Sigmoid colon (tissue), 7 donors: Measurements from ENCODE around the gene PDCD4. TPM values are rescaled to one million over a fixed set of nuclear protein-coding genes. Genes with fewer than 3 reads are reported as not detected.

ENCODE experiments used
- DNase-seq: peaks from one replicate; pipeline ENCODE4 v3.0.0-alpha.2; 2019
- H3K27ac ChIP-seq, 4 donors: fragments of 200-600 bp; sonication (generic); one replicate each; pipeline ENCODE4 v1.5.1; 2016 to 2019; ENCODE audit warnings: mild to moderate bottlenecking in 1 of 4
- H3K27me3 ChIP-seq, 3 donors: fragments of 200-600 bp; sonication (generic); one replicate each; pipeline ENCODE4 v1.5.1; 2019; ENCODE audit warnings: mild to moderate bottlenecking in 1 of 3
- H3K36me3 ChIP-seq, 4 donors: fragments of 200-600 bp; sonication (generic); one replicate each; pipeline ENCODE4 v1.5.1; 2016 to 2019
- H3K4me1 ChIP-seq, 4 donors: fragments of 200-600 bp; sonication (generic); one replicate each; pipeline ENCODE4 v1.5.1; 2017 to 2019
- H3K4me3 ChIP-seq, 4 donors: fragments of 200-600 bp; sonication (generic); one replicate each; pipeline ENCODE4 v1.5.1; 2017 to 2019; ENCODE audit warnings: mild to moderate bottlenecking in 2 of 4, moderate library complexity in 1 of 4
- H3K9me3 ChIP-seq, 4 donors: fragments of 200-600 bp in 3 of 4; sonication (generic) in 3 of 4; one replicate each; pipeline versions ENCODE4 v1.5.1 to v1.6.1; 2013 to 2019
- CTCF ChIP-seq, 4 experiments: fragments of 450-650 bp in 3 of 4; fragments of 200-600 bp in 1 of 4; IDR thresholded peaks; one replicate each; pipeline ENCODE4 v1.5.1; 2016 to 2019; ENCODE audit warnings: antibody characterized with exemption in 4 of 4, mild to moderate bottlenecking in 3 of 4, moderate library complexity in 2 of 4
- EP300 ChIP-seq, 4 donors: sonication (generic); formaldehyde crosslinking; IDR thresholded peaks; one replicate each; pipeline ENCODE4 v1.6.1; 2017; ENCODE audit warnings: antibody characterized with exemption in 4 of 4
- POLR2A ChIP-seq, 2 donors: fragments of 450-650 bp; IDR thresholded peaks; one replicate each; pipeline ENCODE4 v1.6.1; 2016; ENCODE audit warnings: antibody characterized with exemption in 2 of 2, mild to moderate bottlenecking in 2 of 2, moderate library complexity in 2 of 2
- POLR2AphosphoS5 ChIP-seq, 4 donors: sonication (generic); formaldehyde crosslinking; IDR thresholded peaks; one replicate each; pipeline ENCODE4 v1.6.1; 2017; ENCODE audit warnings: antibody characterized with exemption in 4 of 4
- WGBS, 2 donors: extraction: QIAGEN DNeasy Blood & Tissue Kit; methylation state at CpG; one replicate each; pipeline ENCODE4 v1.1.7; 2013; 5-methylcytosine and 5-hydroxymethylcytosine counted together
- intact Hi-C: fragments of 100-400 bp; cut with DNase I; formaldehyde crosslinking; loops from one replicate; pipeline ENCODE4 v1.15.1; 2023
- polyA plus RNA-seq, 3 donors: library from polyadenylated mRNA; stranded (reverse); fragments of 200-250 nt; gene quantifications; one replicate each; pipeline ENCODE4 v1.2.3, GENCODE V29; 2013
- total RNA-seq, 4 donors: library from RNA; depleted of rRNA; stranded (reverse); fragments of >200 nt; gene quantifications; one replicate each; pipeline ENCODE4 v1.1.0, GENCODE V29; 2016
- donor health status: healthy with polysubstance abuse.
- donor health status: Bipolar disorder and iron deficiency.
- donor health status: healthy.

Gene PDCD4
- total and polyA plus RNA-seq, 7 donors: 64.3 to 327 (median 140) TPM

- Histone ChIP-seq H3K27ac (no peak overlapping the region), H3K27me3 (no peaks in the 10 kb centered on the region), H3K4me3 (no peak overlapping the region), H3K9me3 (no peaks in the 10 kb centered on the region), H3K4me1 (peaks cover 0 to 22% (median 7%) of the 10 kb centered on the region in 4 donors), H3K36me3 (no peaks in the 10 kb centered on the region)
- no peak for DNase-seq
- intact Hi-C loops: no loop called here
- WGBS, 2 donors: 97 to 98% methylated on average over 18 of the region's 18 CpGs
- no peak for TF ChIP-seq POLR2AphosphoS5 (IDR thresholded peaks at IDR 0.05)
Measured at GRCh38 chr10:110936757-110937156, 65.0 kb downstream of the PDCD4 start.

- no peak for DNase-seq
- intact Hi-C loops: no loop called here
- Histone ChIP-seq H3K4me1 (peaks cover 0 to 18% (median 9%) of the 10 kb centered on the region in 4 donors), H3K4me3 (no peak overlapping the region), H3K36me3 (no peaks in the 10 kb centered on the region), H3K27me3 (no peaks in the 10 kb centered on the region), H3K27ac (no peak overlapping the region), H3K9me3 (no peaks in the 10 kb centered on the region)
- WGBS, 2 donors: 95 to 98% methylated on average over 4 of the region's 4 CpGs
- no peak for TF ChIP-seq CTCF (IDR thresholded peaks at IDR 0.05)
- no peak for TF ChIP-seq POLR2A (IDR thresholded peaks at IDR 0.05)
- TF ChIP-seq POLR2AphosphoS5 (IDR thresholded peaks at IDR 0.05): no peak
- TF ChIP-seq EP300 (IDR thresholded peaks at IDR 0.05): no peak
Measured at GRCh38 chr10:110939419-110939818, 67.7 kb downstream of the PDCD4 start.

- 76 to 92% methylated on average over 5 of the region's 5 CpGs for WGBS, 2 donors
- TF ChIP-seq POLR2AphosphoS5 (IDR thresholded peaks at IDR 0.05): peak in 1 of 4 donors; percentile 14
- no peak for TF ChIP-seq CTCF (IDR thresholded peaks at IDR 0.05)
- no peaks in the 10 kb centered on the region for H3K9me3 ChIP-seq
- H3K4me1 ChIP-seq: peaks cover 0 to 47% (median 33%) of the 10 kb centered on the region in 4 donors
- H3K36me3 ChIP-seq: no peaks in the 10 kb centered on the region
- no peak overlapping the region for H3K27ac ChIP-seq
- no peak for DNase-seq
- intact Hi-C loops: no loop called here
- H3K4me3 ChIP-seq: no peak overlapping the region
- H3K27me3 ChIP-seq: no peaks in the 10 kb centered on the region
Measured at GRCh38 chr10:110944792-110945396, 73.2 kb downstream of the PDCD4 start.

GRCh38 chr10:110946496-110946895 is 74.8 kb downstream of the PDCD4 start:
- Histone ChIP-seq H3K9me3 (no peaks in the 10 kb centered on the region), H3K4me3 (no peak overlapping the region), H3K27me3 (no peaks in the 10 kb centered on the region), H3K27ac (no peak overlapping the region), H3K36me3 (no peaks in the 10 kb centered on the region), H3K4me1 (peaks cover 0 to 47% (median 33%) of the 10 kb centered on the region in 4 donors)
- 93 to 96% methylated on average over 1 of the region's 1 CpG for WGBS, 2 donors
- no peak for DNase-seq
- intact Hi-C loops: no loop called here
- TF ChIP-seq CTCF (IDR thresholded peaks at IDR 0.05): no peak
- TF ChIP-seq EP300 (IDR thresholded peaks at IDR 0.05): no peak
- no peak for TF ChIP-seq POLR2AphosphoS5 (IDR thresholded peaks at IDR 0.05)
- TF ChIP-seq POLR2A (IDR thresholded peaks at IDR 0.05): no peak

- Histone ChIP-seq H3K27ac (no peak overlapping the region), H3K27me3 (no peaks in the 10 kb centered on the region), H3K36me3 (no peaks in the 10 kb centered on the region), H3K4me3 (no peak overlapping the region), H3K4me1 (peaks cover 0 to 47% (median 33%) of the 10 kb centered on the region in 4 donors), H3K9me3 (no peaks in the 10 kb centered on the region)
- TF ChIP-seq POLR2AphosphoS5 (IDR thresholded peaks at IDR 0.05) (no peak), POLR2A (IDR thresholded peaks at IDR 0.05) (no peak), EP300 (IDR thresholded peaks at IDR 0.05) (no peak), CTCF (IDR thresholded peaks at IDR 0.05) (no peak)
- intact Hi-C loops: no loop called here
- DNase-seq: no peak
- WGBS, 2 donors: 83 to 86% methylated on average over 4 of the region's 4 CpGs
Measured at GRCh38 chr10:110947061-110947595, 75.4 kb downstream of the PDCD4 start.

Other genes starting within 250 kb of the PDCD4 start
- 1 to 10 TPM; 4.9 to 7.8 (median 6.0) TPM for gene RBM20, start 227.6 kb upstream of the PDCD4 start, total RNA-seq
- under 1 TPM in 2 of 3 donors, not detected in 1; 0.23 to 0.64 TPM for gene RBM20, start 227.6 kb upstream of the PDCD4 start, polyA plus RNA-seq
- 10 to 100 TPM; 19.7 to 36.8 (median 27.5) TPM for gene BBIP1, start 47.3 kb downstream of the PDCD4 start, total RNA-seq
- gene BBIP1, start 47.3 kb downstream of the PDCD4 start, polyA plus RNA-seq: 10 to 100 TPM; 16.2 to 24.7 (median 20.0) TPM
- gene SHOC2, start 47.7 kb downstream of the PDCD4 start, total RNA-seq: 10 to 100 TPM; 49.7 to 74.5 (median 72.1) TPM
- gene SHOC2, start 47.7 kb downstream of the PDCD4 start, polyA plus RNA-seq: 10 to 100 TPM; 21.4 to 52.5 (median 33.0) TPM
- 1 to 10 TPM; 1.5 to 4.6 (median 3.3) TPM for gene ADRA2A, start 205.1 kb downstream of the PDCD4 start, total RNA-seq
- 1 to 10 TPM; 1.8 to 6.2 (median 3.9) TPM for gene ADRA2A, start 205.1 kb downstream of the PDCD4 start, polyA plus RNA-seq